GM19397 (cell line): ENCODE measurements around the gene ADAMTS2.

Experiments
- ATAC-seq: cut with Tn5 transposase; IDR thresholded peaks from one replicate; pipeline ENCODE4 v1.9.1; 2021; ENCODE audit warnings: mild to moderate bottlenecking, moderate library complexity; ENCODE audit not compliant: unreplicated experiment

The ADAMTS2 gene

DNA sequence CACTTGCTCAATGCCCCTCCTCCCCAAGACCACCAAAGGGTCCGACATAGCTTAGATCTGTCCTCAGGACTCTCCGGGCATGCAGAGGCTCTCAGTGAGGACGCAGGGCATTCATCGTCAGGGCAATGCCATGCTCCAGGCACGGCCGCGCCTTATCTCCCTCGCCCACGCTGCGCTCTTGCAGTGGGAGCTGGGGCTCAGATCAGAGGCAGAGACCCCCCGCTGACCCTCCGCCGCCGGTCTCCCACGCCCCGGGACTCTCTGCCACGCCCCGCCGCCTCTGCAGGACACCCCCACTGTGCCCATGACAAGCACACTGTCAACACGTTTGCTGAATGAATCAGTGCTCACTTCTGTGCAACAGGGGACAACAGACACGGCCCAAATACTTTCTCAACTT, 140.7 kb downstream of the ADAMTS2 start:
- no peak for ATAC-seq

DNA sequence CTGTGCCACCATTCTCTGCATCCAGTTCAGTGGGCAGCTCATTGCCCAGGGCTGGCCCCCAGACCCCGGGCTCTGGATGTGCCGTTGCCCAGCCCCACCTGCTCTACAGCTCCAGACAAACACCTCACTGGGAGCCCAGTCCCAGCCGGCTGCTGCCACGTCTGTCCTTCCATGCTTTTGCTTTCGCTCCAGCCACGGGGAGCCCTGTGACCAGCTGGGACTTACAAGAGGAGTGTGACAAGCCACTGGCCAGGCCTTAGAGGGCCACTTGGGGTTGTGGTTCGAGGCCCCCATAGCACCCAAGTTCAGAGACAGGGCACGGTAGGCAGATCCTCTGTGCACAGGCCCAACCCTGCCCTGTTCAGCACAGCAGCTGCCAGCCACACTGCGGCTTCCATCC, 142.0 kb downstream of the ADAMTS2 start:
- ATAC-seq, result no peak

DNA sequence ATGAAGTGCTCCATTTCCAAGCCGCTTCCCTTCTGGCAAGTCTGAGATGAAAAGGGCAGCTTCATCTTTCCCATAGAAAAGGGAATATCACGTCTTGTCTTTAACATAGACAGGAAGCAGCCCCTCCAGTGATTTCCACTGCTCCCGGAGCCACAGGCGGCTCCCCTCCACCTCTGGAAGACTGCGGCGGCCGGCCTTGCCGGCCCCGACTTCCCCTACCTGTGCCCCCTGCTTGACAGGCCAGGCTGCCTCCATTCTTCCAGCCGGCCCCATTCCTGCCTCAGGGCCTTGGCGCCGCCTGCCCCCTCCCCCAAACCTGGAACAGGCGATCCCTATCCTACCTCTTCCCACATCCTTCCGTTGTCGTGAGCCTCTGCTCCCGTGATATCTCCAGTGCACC, 143.3 kb downstream of the ADAMTS2 start:
- ATAC-seq, result no peak

DNA sequence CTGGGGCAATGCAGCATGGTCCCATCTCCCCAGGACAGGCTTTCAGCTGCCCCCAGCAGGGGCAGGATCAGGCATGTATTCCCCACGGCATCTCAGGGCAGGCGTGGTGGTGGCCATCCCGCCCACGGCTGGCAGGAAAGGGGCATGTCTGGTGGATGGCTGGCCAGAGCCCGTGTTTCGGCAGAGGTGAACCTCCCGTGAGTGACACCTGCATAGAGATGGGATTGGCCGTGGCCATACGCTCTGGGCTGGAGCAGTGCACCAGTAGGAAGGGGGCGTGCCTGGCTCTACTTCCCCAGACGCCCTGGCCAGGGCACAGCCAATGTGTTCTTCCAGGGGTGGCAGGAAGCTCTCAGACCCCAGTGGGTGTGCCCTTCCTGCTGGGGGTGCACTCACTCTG, 146.0 kb downstream of the ADAMTS2 start:
- ATAC-seq, result no peak

DNA sequence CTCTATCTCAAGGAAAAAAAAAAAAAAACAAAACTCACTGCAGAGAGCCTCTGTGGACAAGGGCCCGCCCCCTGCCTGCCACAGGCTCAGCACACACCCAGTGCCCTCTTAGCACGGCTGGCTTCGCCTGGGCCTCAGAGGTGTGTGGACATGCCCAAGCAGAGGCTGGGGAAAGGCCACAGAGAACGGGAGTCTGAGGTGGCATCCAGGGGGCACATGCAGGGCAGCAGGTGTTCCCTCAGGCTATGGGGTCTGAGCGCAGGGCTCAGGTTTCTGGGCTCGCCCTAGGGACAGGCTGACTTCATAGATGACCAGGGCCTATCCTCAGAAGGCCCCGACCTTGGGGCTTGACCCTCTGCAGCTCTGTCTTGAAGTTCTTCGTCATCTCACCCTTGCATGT, 146.4 kb downstream of the ADAMTS2 start:
- ATAC-seq, result no peak

DNA sequence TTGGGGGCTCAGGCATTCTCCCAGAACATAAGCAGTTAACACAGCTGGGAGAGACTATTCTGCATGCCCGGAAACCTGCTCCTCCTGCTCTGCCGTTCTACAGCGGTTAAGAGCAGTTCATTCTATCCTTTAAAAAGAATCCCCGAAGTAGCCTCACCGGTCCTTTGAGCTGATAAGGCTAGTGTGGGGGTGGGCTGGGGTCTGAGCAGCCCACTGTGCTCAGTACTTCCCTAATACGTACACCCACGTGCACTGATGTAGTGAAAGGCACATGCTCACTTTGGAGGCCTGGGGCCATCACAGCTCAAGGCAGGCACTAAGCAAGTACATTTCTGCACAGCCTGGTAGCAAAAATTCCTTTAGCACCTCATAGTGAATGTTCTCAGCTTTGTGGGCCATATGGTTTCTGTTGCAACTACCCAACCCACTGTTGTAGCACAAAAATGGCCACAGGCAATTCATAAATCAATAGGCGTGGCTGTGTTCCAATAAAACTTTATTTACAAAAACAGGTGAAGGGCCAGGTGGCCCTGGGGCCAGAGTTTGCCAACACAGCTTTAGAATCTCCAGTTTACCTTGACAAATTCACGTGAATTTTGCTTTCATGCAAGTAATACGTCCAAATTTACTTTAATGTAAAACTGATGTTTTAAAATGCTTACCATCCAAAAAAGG, 148.7 kb downstream of the ADAMTS2 start:
- ATAC-seq, result no peak

DNA sequence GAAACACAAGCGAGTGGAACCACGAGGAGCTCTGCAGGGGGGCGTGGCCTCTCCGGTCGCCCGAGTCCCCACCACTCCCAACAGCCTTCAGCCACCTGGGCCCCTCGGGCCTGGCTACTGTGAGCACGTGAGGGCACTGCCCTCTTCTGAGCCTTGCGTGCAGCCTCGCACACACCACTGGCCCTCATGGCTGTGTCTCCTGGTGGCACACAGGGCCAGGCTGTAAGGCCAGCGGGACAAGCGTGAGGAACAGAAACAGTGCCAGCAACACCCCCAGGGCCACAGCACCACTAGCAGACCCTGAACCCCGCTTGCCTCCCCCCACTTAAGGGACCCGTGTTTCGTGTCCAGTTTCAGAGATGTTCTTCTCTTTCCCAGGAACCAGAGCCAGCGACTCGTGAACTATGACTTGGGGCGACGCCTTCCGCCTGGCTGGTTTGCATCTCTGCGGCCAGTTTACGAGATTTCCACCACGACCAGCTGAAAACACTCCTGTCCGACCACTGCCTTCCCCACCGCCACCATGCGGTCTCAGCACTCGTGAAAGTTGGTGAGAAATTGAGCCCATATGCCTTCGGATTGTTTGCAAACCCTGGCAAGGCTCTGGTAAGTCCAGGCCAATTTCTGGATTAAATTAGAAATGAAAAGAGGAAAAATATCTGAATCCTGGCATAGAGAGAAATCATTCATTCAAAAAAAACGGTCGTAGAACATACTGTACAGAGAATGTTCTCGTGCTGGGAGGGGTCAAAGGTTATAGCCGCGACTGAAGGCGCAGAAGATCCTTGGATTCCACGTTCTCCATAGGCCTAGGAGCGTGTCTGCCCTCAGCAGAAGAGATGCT, 149.5 kb downstream of the ADAMTS2 start:
- no peak for ATAC-seq

DNA sequence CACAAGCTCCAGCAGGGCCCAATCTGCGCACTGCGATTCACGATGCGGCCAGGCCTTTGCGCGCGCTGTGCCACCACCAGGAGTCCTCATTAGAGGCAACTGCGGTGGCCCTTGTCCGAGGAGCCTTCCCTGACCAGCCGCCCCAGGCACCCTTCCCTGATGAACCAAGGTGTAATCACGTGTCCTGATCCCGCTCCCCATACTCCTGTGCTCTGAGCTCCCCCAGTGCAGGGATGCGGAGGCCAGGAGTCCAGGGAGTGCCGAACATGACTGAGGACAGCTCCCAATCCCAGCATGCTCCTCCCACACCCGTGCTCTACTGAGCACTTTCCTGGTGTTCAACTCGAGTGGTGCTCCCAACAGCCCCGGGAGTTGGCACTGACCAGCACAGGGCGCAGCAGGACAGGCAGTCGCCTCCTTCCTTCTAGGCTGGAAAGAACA, 150.3 kb downstream of the ADAMTS2 start:
- no peak for ATAC-seq

DNA sequence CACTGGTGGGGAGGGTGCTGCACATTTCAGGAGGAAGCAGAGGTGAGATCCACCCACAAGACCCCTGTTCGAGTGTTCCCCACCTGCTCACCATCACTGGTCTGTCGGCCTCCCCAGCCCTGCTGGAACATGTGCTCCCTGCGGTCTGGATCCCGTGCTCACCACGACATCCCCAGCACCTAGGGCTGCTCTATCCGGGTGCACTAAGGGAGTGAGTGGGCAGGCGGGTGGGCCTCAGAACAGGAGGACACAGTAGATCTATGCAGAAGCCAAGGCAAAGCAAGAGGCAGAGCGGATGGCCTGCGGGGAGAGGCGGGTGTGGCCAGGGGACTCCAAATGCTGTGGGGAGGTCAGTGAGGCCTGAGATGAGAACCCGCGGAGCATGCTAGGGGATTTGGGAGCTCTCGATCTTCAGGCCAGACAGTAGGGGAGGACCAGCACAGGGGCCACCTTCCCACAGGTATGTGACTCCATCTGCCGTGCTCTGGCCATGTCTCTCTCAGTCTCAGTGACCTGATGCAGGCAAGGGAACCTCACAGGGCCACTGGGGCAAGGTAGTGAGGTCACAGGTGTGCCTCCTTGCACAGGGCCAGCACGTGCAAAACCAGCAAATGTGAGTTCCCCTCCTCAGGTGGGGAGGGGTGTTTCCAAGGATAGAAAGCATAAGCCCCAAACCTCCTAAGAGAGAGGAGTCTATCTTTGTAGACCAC, 150.9 kb downstream of the ADAMTS2 start:
- ATAC-seq, result no peak

DNA sequence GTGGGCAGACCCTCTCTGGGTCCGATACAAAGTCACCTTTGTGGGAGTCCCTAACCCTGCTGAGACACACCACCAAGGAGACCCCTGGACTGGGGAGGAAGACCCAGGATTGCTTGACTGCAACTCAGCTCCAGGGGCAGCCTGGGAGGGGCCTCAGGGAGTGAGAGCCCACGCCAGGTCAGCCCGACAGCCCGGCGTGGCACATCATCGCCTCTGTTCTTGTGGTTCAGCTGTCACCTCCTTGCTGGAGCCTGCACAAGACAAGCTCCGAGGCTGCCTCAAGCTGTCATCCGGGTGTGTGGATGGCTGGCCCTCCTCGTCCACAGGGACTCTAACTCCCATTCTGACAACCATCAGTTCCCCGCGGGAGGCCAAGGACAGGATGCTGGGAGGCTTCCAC, 151.5 kb downstream of the ADAMTS2 start:
- ATAC-seq, result no peak

DNA sequence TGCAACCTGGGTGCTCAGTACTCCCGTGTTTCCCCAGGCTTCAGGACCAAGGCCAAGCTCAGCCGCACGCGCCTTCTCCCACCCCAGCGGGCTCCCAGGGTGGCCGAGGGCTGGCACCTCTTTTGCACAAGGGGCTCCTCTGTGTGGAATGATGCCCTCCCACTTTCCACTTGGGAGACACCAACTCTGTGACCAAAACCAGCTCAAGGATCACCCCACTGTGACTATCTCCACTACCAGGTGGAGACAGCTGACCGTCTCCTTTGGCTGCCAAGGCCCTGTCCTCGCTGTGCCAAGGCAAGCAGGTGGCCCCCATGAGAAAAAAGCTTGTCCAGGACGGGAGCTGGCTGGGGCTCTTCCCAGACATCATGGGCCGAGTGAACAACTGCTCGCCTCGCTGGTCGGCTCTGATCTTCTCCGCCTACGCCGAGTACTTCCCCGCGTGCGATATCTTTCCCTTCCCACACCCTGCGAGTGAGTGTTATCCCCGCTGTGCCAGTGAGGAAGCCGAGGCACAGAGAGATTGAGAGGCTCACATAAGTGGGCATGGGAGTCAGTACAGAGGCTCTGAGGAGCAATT, 152.3 kb downstream of the ADAMTS2 start:
- no peak for ATAC-seq

DNA sequence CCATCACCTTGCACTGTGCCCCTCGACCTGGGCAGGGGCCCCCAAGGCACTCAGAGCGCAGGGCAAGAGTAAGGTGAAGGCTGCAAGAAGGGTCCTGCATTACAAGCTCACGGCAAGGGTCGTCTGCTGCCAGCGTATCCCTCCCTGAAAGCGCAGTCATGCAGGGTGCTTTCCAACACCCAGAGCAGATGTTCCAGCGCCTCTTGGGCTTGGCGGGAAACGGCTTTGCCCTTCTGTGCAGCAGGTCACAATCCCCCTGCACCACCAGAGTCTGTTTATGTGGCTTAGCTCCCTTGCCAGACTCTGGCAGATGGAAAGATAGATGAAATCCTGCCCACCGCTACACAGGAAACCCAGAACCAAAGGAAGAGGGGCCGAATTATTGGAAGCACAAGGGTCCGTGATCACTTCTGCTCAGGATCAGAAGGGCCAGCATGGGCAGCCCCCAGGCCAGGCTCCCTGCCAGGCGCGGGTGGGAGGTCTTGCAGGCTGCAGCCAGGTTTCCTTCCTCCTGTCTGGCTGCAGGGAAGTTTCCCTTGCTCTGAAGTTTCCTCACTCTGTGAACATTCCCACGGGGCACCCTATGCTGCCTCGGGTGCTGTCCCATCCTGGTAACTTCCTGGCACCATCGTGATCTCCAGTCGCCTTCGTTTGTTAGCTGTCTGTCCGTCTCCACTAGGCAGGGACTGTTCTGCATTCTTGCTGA, 152.9 kb downstream of the ADAMTS2 start:
- ATAC-seq, result no peak

DNA sequence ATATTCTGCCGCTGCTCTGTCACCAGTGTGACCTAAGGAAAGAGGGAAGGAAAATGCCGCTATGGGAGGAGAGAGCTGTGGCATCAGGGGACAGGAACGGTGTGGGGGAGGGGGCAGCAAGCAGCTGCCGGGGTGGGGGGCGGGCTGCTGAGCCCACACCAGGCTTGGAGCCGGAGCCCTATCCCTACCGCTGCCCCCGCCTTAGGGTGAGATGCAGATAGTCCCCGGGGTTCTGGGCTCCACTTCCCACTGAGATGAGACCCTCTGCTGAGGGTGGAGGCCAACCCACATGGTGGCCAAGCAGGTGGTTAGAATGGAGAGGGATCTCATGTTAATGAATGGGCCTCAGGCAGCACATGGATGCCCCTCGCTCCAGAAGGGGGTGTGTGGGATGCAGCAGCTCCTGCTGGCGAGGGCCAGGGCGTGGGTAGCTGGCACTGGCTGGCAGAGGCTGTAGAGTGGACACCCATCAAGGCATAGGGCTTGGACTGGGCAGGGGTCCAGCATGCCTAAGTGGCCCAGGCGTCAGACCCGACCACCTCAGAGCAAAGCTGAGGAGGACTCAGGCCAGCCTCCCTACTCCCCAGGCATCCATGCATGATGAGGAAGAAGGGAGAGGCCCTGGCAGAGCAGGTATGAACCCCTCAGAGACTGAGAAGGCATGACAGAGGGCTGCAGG, 153.6 kb downstream of the ADAMTS2 start:
- ATAC-seq, result no peak

DNA sequence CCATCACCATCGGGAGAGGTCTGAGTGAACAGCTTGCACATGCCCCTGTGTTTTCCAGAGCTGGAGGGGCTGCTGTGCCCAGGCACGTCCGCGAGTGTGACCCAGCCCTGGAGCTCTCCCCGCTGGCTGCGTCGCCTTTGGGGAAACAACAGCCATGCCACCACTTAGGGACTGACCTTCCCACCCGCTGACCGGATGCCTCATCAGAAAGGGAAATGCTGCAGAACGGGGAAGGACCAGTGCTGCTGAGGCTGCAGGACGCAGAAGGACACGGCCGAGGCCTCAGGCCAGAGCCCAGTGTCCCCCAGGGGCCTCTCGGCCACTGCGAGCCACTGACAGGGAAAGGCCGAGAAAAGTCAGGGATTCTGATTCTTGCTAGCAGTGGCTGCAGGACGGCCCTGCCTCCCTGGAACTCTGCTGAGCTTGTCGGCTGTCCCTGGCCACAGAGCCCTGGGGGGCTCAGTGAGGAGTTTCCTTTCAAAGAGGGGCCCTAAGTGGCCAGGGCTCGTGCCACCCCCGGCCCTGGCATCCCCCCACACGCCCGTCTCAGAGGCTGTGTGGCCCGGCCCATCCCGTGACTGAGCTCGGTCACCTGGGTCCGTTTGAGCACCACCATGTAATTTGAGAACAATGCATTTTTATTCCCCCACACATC, 154.3 kb downstream of the ADAMTS2 start:
- no peak for ATAC-seq

DNA sequence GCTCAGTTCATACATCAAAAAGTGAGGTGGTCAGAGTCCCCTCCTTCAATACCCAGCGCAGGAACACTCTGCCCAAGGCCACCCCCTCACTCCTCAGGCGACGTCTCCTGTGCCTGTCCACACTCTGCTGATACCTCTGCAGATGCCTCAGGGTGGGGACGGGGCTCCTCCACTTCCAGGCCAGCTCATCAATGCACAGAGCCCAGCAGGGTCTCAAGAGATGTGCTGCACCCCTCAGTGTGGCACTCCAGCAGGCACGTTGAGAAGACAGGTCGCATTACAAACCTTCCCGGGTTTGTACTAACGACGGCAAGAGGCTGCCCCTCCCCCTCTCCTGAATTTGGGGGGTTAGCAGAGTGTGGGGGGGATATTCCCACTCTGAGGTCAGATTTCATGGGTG, 156.6 kb downstream of the ADAMTS2 start:
- ATAC-seq, result no peak

DNA sequence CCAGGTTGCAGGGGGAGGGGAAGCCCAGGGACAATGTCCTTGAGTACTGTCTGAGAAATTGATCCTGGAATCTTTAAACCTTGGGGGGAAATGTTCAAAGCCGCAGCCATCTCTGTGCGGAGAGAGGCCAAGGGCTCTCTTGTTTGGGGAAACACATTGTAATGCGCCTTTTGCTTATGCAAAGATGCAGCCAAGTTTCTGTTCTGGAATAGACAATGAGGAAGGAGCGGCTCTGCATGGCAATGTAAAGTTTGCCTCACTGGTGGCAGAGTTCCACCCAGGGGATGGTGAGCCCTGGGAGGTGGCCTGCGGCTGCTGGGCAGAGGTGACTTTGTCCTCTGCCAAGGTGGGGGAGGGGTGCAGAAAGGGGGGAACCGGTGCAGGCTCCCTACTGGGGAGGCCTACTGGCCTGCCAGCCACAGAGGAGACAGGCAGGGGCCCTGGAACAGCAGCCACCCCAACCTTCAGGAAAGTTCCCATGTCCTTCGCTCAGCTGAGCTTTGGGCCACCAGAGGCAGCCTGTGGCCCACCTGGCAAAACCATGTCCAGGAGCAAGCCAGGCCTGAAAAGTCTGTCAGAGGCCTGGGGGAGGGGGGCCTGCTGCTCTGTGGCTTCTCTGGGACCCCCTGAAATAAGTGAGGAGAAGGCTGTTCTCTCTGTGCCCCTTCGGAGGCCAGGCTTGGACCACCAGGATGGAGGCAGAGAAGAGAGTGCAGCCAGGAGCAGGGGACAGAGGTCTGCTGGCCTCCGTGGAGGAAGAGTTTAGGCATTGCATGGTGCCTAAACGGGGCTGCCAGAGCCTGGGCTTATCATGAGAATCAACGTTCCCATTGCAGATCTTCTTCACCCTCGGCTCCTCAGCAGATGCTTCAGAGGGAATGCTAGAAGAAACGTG, 157.3 kb downstream of the ADAMTS2 start:
- ATAC-seq, result no peak

DNA sequence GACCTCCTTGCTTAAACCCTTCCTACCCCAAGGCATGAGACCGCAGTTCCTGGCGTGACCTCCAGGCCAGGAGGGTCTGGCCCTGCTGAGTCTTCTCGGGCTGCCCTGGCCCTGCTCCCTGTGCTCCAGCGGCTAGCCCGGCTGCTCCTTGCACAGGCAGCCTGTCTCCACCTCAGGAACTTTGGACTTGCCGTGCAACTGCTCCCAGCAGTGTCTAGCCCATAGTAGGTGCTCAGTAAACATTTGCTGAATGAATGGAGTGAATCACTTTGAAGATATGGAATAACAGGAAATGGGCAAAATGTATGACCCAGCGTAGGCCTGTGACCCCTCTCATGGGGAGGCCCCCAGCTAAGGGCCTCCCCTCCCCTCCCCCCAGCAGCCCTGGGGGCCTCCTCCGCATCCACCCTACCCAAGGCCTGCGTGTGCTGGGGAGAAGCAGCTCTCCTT, 158.0 kb downstream of the ADAMTS2 start:
- ATAC-seq, result no peak

DNA sequence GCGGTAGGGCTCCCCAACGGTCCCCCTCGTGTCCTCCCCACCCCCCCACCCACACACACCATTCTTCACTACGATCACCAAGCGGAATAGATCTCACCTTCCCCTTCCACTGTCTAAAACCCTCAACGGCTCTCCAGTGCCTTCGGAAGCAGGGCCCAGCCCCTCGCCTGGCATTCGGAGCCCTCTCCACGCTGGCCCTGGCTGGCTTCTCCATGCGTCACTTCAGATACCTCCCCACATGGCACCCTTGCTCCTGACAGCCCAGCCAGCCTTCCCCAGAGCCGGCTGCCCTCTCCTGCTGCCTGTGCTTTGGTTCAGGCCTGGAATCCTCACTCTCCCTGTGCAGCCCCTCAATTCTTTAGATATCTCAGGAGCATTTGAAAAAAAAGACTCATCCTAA, 158.5 kb downstream of the ADAMTS2 start:
- ATAC-seq, result no peak

DNA sequence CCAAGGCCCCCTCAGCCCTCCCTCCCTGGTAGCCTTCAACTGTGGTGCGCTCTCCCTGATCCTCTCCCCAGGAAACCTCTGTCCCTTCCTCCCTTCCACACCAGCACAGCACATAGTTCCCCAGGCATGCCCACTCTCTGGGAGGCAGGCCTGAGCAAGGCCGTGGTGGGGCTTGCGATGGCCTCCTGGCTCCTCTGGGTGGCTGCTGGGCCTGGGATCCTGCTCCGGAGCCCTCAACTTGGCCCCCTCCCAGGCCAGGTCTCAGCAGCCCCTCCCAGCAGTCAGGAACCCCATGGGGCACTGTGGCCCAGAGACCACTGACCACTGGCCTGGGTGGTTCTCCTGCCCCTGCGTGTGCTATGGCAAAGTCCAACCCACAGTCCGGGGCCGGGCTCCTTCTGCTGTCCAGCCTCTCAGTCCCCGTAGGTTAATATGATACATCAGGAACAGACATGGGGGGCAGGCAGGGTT, 159.3 kb downstream of the ADAMTS2 start:
- ATAC-seq, result no peak
